BE2C (cell line): Measurements from ENCODE around the gene BPHL.
"Not testable (repeated sequence)": the region's sequence is repeated elsewhere in the genome, so short reads cannot be mapped to it uniquely, and the experiment has no call there.

Experiments
- DNase-seq: peaks from one replicate; pipeline ENCODE4 v3.0.0-alpha.2; 2020
- H3K27me3 ChIP-seq: fragments of 250-450 bp; sonication (Bioruptor Pico); 2 replicates; pipeline ENCODE4 v1.5.1; 2020; ENCODE audit warnings: mild to moderate bottlenecking
- H3K36me3 ChIP-seq: fragments of 250-450 bp; sonication (Bioruptor Pico); 2 replicates; pipeline ENCODE4 v1.5.1; 2020; ENCODE audit warnings: mild to moderate bottlenecking
- H3K4me1 ChIP-seq: fragments of 250-450 bp; sonication (Bioruptor Pico); 2 replicates; pipeline ENCODE4 v1.5.1; 2020
- H3K4me3 ChIP-seq: 2 replicates; pipeline ENCODE4 v1.5.1; 2011; ENCODE audit warnings: low read depth, low read length
- H3K9me3 ChIP-seq: fragments of 250-450 bp; sonication (Bioruptor Pico); 2 replicates; pipeline ENCODE4 v1.5.1; 2020
- TF ChIP-seq, protein P1 (sequence below): IDR thresholded peaks from 2 replicates; pipeline ENCODE4 v1.5.1; 2012; ENCODE audit warnings: mild to moderate bottlenecking, low read depth, low read length

Gene BPHL

DNA sequence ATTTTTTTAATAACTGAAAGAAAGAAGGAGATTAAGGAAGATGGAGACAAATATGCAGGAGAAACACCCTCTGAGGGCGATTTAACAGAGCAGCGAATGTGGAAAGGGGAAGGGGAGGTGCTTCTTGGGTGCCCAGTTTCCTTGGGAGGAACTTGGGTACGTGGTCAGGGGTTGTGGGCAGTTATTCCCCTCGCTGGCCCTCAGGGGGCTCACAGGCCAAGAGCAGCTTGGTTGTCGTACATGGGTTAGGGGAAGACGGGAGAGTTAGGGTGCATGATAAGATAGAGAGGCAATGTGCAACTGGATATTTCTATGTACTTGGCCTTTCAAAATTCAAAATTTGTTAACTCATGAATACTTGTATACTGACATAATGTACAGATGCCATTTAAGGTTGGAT, 45.9 kb downstream of the BPHL start:
- no peaks in the 10 kb centered on the region for H3K9me3 ChIP-seq
- H3K27me3 ChIP-seq, result no peaks in the 10 kb centered on the region
- peaks cover 22% of the 10 kb centered on the region for H3K4me1 ChIP-seq
- H3K4me3 ChIP-seq, result no peak overlapping the region
- H3K36me3 ChIP-seq, result no peaks in the 10 kb centered on the region
- TF ChIP-seq, protein P1, sequence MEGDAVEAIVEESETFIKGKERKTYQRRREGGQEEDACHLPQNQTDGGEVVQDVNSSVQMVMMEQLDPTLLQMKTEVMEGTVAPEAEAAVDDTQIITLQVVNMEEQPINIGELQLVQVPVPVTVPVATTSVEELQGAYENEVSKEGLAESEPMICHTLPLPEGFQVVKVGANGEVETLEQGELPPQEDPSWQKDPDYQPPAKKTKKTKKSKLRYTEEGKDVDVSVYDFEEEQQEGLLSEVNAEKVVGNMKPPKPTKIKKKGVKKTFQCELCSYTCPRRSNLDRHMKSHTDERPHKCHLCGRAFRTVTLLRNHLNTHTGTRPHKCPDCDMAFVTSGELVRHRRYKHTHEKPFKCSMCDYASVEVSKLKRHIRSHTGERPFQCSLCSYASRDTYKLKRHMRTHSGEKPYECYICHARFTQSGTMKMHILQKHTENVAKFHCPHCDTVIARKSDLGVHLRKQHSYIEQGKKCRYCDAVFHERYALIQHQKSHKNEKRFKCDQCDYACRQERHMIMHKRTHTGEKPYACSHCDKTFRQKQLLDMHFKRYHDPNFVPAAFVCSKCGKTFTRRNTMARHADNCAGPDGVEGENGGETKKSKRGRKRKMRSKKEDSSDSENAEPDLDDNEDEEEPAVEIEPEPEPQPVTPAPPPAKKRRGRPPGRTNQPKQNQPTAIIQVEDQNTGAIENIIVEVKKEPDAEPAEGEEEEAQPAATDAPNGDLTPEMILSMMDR, result no peak
- no peak for DNase-seq

DNA sequence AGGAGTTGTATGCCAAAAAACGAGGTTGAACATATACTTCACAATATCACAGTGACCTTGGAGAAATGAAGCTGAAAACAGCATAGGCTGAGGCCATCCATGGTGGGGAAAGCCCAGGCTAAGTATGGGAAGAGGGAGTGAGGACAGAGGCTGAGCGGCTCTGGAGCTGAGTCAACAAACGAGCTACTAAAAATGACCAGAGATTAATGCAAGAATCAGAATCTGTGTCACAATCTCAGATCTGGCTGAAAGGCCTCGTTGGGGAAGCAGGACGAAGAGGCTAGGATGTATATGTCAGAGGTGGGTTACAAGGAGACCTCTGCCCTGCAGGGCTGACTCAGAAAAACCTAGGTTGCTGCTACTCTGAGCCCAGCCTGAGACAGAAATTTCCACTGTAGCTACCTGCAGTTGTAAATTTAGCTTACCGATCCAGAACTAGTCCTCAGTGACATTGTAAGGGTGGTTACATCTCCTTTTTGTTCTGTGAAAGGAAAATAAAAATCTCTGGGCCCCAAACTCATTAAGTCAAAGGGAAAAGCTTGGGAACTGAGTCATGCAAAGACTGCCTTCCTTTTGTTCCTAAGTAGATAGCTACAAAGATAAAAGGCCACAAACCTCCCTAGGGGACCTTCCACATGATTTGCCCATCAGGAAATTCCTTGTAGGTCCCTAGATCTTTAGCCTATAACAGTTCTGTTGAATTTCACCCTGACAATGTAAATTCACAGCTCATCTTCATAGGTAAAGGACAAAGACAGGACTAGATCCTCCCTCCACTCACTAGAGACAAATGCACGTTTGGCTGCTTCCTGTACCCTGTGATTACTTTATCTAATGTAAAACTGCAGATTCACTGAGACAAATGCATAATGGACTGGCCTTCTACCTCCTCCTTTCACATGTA, 47.4 kb downstream of the BPHL start:
- Histone ChIP-seq H3K36me3 (no peaks in the 10 kb centered on the region), H3K27me3 (no peaks in the 10 kb centered on the region), H3K4me1 (peaks cover 15% of the 10 kb centered on the region), H3K9me3 (no peaks in the 10 kb centered on the region), H3K4me3 (no peak overlapping the region)
- DNase-seq, result no peak
- TF ChIP-seq, protein P1, result no peak

DNA sequence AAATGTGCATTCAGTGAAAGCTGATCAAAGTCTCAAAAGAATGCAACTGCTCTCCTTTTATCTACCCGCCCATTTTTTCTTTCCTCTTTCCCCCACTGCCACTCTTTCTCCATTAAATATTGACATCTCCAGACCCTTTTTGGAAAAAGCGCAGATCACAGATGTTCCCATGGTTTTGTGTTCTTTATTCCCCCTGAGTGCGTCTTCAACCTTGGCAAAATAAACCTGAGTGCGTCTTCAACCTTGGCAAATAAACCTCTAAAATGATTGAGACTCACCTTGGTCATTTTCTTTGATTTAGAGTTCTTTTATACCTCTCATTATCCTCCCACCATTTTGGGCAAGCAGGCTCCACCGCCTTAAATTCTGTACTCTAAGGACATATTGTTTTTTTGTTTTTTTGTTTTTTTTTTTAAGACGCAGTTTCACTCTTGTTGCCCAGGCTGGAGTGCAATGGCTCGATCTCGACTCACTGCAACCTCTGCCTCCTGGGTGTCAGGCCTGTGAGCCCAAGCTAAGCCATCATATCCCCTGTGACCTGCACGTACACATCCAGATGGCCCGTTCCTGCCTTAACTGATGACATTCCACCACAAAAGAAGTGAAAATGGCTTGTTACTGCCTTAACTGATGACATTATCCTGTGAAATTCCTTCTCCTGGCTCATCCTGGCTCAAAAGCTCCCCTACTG, 48.2 kb downstream of the BPHL start:
- peaks cover 15% of the 10 kb centered on the region for H3K4me1 ChIP-seq
- H3K9me3 ChIP-seq, H3K4me3 ChIP-seq, DNase-seq, H3K27me3 ChIP-seq, H3K36me3 ChIP-seq: not testable (repeated sequence)

DNA sequence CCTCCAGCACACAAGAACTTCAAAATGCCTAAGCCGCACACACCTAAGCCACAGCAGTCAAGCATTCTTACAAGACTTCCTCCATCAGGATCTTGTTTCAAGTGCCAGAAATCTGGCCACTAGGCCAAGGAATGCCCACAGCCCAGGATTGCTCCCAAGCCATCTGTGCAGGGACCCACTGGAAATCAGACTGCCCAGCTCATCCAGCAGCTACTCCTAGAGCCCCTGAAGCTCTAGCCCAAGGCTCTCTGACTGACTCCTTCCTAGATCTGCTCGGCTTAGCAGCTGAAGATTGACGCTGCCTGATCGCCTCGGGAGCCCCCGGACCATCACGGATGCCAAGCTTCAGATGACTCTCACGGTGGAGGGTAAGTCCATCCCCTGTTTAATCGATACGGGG, 49.5 kb downstream of the BPHL start:
- not testable (repeated sequence) for H3K9me3 ChIP-seq, H3K27me3 ChIP-seq, DNase-seq, H3K36me3 ChIP-seq, H3K4me3 ChIP-seq
- H3K4me1 ChIP-seq, result peaks cover 13% of the 10 kb centered on the region

DNA sequence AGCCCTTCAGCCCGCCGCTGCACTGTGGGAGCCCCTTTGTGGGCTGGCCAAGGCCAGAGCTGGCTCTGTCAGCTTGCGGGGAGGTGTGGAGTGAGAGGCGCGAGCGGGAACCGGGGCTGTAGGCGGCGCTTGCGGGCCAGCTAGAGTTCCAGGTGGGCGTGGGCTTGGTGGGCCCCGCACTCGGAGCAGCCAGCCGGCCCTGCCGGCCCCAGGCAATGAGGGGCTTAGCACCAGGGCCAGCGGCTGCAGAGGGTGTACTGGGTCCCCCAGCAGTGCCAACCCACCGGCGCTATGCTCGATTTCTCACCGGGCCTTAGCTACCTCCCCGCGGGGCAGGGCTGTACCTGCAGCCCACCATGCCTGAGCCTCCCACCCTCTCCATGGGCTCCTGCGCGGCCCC, 52.2 kb downstream of the BPHL start:
- DNase-seq, H3K4me1 ChIP-seq, H3K4me3 ChIP-seq, H3K36me3 ChIP-seq, H3K27me3 ChIP-seq, H3K9me3 ChIP-seq: not testable (repeated sequence)

DNA sequence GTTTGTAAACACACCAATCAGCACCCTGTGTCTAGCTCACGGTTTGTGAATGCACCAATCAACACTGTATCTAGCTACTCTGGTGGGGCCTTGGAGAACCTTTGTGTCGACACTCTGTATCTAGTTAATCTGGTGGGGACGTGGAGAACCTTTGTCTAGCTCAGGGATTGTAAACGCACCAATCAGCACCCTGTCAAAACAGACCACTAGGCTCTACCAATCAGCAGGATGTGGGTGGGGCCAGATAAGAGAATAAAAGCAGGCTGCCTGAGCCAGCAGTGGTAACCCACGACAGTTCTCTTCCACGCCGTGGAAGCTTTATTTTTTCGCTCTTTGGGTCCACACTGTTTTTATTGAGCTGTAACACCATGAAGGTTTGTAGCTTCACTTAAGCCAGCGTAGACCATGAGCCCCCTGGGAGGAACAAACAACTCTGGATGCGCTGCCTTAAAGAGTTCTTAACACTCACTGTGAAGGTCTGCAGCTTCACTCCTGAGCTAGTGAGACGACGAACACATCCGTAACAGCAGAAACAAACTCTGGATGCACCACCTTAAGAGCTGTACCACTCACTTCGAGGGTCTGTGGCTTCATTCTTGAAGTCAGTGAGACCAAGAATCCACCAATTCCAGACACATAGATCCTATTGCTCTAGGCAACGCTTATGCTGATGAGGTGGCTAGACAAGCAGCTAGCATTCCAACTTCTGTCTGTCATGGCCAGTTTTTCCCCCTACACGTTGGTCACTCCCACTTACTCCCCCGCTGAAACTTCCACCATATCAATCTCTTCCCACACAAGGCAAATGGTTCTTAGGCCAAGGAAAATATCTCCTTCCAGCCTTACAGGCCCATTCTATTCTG, 53.0 kb downstream of the BPHL start:
- not testable (repeated sequence) for H3K36me3 ChIP-seq, DNase-seq, H3K4me1 ChIP-seq, H3K9me3 ChIP-seq, H3K27me3 ChIP-seq, H3K4me3 ChIP-seq

DNA sequence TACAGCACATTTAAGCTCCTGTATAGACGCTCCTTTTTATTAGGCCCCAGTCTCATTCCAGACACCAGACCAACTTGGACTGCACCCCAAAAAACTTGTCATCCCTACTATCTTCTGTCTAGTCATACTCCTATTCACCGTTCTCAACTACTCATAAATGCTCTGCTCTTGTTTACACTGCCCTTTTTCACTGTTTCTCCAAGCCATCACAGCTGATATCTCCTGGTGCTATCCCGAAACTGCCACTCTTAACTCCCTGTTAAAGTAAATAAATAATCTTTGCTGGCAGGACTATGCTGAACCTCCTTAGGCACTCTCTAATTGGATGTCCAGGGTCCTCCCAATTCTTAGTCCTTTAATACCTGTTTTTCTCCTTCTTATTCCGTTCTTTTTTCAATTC, 54.3 kb downstream of the BPHL start:
- H3K36me3 ChIP-seq, H3K4me3 ChIP-seq, H3K9me3 ChIP-seq, H3K4me1 ChIP-seq, H3K27me3 ChIP-seq, DNase-seq: not testable (repeated sequence)

DNA sequence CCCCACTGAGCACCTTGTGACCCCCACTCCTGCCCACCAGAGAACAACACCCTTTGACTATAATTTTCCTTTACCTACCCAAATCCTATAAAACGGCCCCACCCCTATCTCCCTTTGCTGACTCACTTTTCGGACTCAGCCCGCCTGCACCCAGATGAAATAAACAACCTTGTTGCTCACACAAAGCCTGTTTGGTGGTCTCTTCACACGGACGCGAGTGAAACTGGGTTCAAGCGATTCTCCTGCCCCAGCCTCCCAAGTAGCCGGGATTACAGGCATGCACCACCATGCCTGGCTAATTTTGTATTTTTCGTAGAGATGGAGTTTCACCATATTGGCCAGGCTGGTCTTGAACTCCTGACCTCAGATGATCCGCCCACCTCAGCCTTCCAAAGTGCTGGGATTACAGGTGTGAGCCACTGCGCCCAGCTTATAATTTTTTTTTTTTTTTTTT, 55.2 kb downstream of the BPHL start:
- not testable (repeated sequence) for H3K4me1 ChIP-seq, DNase-seq

More for the DNA sequence above, 55.2 kb downstream of the BPHL start:
- H3K9me3 ChIP-seq, H3K36me3 ChIP-seq, H3K4me3 ChIP-seq, H3K27me3 ChIP-seq: not testable (repeated sequence)
